Heart right ventricle (tissue), 16 donors: Measurements from ENCODE around the gene MLLT3. TPM values are rescaled to one million over a fixed set of nuclear protein-coding genes. Genes with fewer than 3 reads are reported as not detected.

Experiments used
- ATAC-seq, 8 donors: fragments of 200-7000 bp; cut with Tn5 transposase; one replicate each; pipeline ENCODE4 v1.9.1; 2020; ENCODE audit warnings: mild to moderate bottlenecking in 8 of 8, moderate library complexity in 8 of 8, moderate number of reproducible peaks in 1 of 8
- DNase-seq, 2 donors: peaks; one replicate each; pipeline ENCODE4 v3.0.0-alpha.2; 2020
- H3K27ac ChIP-seq, 10 donors: fragments of 200-600 bp; sonication (generic) in 2 of 10; one replicate each; pipeline versions ENCODE4 v1.5.0 to v1.8.0; 2020 to 2022; ENCODE audit warnings: mild to moderate bottlenecking in 3 of 10
- H3K27me3 ChIP-seq, 7 donors: fragments of 200-600 bp; one replicate each; pipeline ENCODE4 v1.8.0; 2021 to 2022; ENCODE audit warnings: mild to moderate bottlenecking in 2 of 7
- H3K36me3 ChIP-seq, 9 donors: fragments of 200-600 bp; sonication (generic) in 1 of 9; one replicate each; pipeline versions ENCODE4 v1.5.0 to v1.8.0; 2020 to 2022; ENCODE audit warnings: mild to moderate bottlenecking in 2 of 9
- H3K4me1 ChIP-seq, 9 donors: fragments of 200-600 bp; sonication (generic) in 1 of 9; one replicate each; pipeline versions ENCODE4 v1.5.0 to v1.8.0; 2020 to 2022; ENCODE audit warnings: mild to moderate bottlenecking in 4 of 9
- H3K4me3 ChIP-seq, 10 donors: fragments of 200-600 bp; sonication (generic) in 2 of 10; one replicate each; pipeline versions ENCODE4 v1.5.0 to v1.8.0; 2020 to 2022; ENCODE audit warnings: mild to moderate bottlenecking in 7 of 10, moderate library complexity in 2 of 10
- H3K9me3 ChIP-seq, 11 donors: fragments of 200-600 bp in 10 of 11; sonication (generic) in 2 of 11; one replicate each; pipeline versions ENCODE4 v1.5.0 to v1.8.0; 2013 to 2022; ENCODE audit warnings: mild to moderate bottlenecking in 2 of 11, control low read depth in 1 of 11, moderate library complexity in 1 of 11
- CTCF ChIP-seq, 9 donors: fragments of 200-600 bp; sonication (generic) in 2 of 9; IDR thresholded peaks; one replicate each; pipeline versions ENCODE4 v1.5.0 to v1.8.0; 2021 to 2022; ENCODE audit warnings: antibody characterized with exemption in 9 of 9, mild to moderate bottlenecking in 5 of 9, moderate library complexity in 1 of 9
- whole genome bisulfite sequencing, 2 donors: extraction: QIAGEN DNeasy Blood & Tissue Kit; methylation state at CpG; one replicate each; pipeline ENCODE4 v1.1.7; 2013; ENCODE audit warnings: inconsistent platforms in 1 of 2; 5-methylcytosine and 5-hydroxymethylcytosine counted together
- intact Hi-C, 10 donors: fragments of 100-400 bp; cut with DNase I; formaldehyde crosslinking; loops; one replicate each; pipeline versions ENCODE4 v1.11.1 to v1.14.2; 2022
- polyA plus RNA-seq, 2 donors: library from polyadenylated mRNA; stranded (reverse); fragments of 200-250 nt; gene quantifications; one replicate each; pipeline ENCODE4 v1.2.3, GENCODE V29; 2013
- total RNA-seq, 10 donors: library from RNA; stranded (reverse); fragmentation: NEBNext Ultra II Directional in 3 of 10; extraction: Animal tissue kit (Norgen Biotek cat#: 25700) in 3 of 10; gene quantifications; one replicate each; pipeline versions ENCODE4 v1.2.1 to v1.2.4, GENCODE V29; 2021 to 2023
- donor health status: Arrhythmogenic right ventricular cardiomyopathy.
- donor health status: ischemic (EF 13 %, LVEDD 7.1; RV severe dilation, severe dysfunction).
- donor health status: healthy with polysubstance abuse.
- donor health status: DM: no; HTN: yes; CAD: no.
- donor health status: DM: no; HTN: no; CAD: no.
- donor health status: ischemic (EF 25% LVEDD 6.9; RV normal size, moderate dysfunction).
- donor health status: ischemic (EF 25% LVEDD 5.7; RV mildly dilated, moderate dysfunction).
- donor health status: healthy.
- donor health status: DM: yes; HTN: yes; CAD: no.
- donor health status: Ischemic cardiomyopathy.
- donor health status: ischemic (EF 35%, LVEDD 5.7; RV mildly dilated, moderate dysfunction).
- donor health status: nonischemic (EF 11% LVEDD 7.7; RV severe dilation, severe dysfunction).
- donor health status: DM: yes; HTN: yes; CAD: no.
- donor health status: PGD.
- donor health status: ischemic (EF 29% LVEDD 5.4; RV normal size, mild dysfunction).
- donor health status: nonischemic (EF 23%, LVEDD 6.1; RV moderate dilation, normal function).

The MLLT3 gene
- total and polyA plus RNA-seq, 12 donors = 4.3 to 22.7 (median 13.5) TPM

- ATAC-seq (no peak), DNase-seq (no peak)
- no peaks in the 10 kb centered on the region for H3K9me3 ChIP-seq
- WGBS, 2 donors = 94% methylated on average over 4 of the region's 4 CpGs
- TF ChIP-seq CTCF (IDR thresholded peaks at IDR 0.05) = no peak
- no peaks in the 10 kb centered on the region for H3K27me3 ChIP-seq
- no peaks in the 10 kb centered on the region for H3K36me3 ChIP-seq
- H3K27ac ChIP-seq = no peak overlapping the region
- intact Hi-C loops = loop anchor here in 4 of 10 donors (5.0 to 10.0 kb wide), 4 partner anchors 56 to 73 kb away; partner anchors contain the start of gene MLLT3 (in 2 of the 4)
- peaks cover 5 to 54% (median 22%) of the 10 kb centered on the region in 9 donors for H3K4me1 ChIP-seq
- H3K4me3 ChIP-seq = no peak overlapping the region
Measured at GRCh38 chr9:20550326-20550725, 72.0 kb downstream of the MLLT3 start.

DNA sequence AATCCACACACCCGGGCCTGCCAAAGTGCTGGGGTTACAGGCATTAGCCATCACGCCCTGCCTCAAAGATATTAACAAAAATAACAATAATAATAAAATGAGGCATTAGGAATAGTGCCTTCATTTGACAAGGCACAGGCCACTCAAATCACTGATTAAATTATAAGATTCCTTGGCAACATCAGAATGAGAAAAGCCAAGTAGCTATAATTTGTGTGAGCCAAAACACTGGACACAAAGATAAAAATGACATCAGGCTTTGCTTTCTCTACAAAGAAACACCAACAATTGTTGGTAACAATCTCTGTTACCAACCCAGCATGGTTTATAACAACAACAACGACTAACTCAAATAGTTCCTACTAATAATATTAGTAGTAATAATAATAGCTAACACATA, 73.2 kb downstream of the MLLT3 start:
- no peak for TF ChIP-seq CTCF (IDR thresholded peaks at IDR 0.05)
- H3K4me3 ChIP-seq = no peak overlapping the region

DNA sequence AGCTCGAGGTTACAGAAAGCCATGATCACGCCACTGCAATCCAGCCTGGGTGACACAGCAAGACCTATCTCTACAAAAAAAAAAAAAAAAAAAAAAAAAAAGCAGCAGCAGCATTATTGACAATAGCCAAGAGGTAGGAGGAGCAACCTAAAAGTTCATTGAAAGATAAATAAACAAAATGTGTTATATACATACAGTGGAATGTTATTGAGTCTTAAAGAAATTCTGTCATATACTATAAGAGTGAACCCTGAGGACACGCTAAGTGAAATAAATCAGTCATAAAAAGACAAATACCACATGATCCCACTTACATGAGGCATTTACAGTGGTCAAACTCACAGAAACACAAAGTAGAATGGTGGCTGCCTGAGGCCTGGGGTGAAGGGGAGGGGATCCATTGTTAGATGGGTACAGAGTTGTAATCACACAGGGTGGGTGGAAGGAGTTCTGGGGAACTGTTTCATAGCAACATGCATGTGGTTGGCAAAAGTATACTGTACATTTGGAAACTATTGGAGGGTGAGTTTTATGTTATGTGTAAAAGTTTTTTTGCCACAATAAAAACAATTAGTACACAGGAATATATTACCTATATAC, 77.2 kb downstream of the MLLT3 start:
- peaks cover 0 to 19% (median 9%) of the 10 kb centered on the region in 11 donors for H3K9me3 ChIP-seq
- no peak for ATAC-seq
- 96 to 98% methylated on average over 3 of the region's 3 CpGs for WGBS, 2 donors
- no peak for TF ChIP-seq CTCF (IDR thresholded peaks at IDR 0.05)
- no peak for DNase-seq
- H3K4me3 ChIP-seq = no peak overlapping the region
- H3K4me1 ChIP-seq = peaks cover 0 to 12% (median 0%) of the 10 kb centered on the region in 9 donors
- intact Hi-C loops = no loop called here
- H3K27me3 ChIP-seq = no peaks in the 10 kb centered on the region
- no peak overlapping the region for H3K27ac ChIP-seq
- H3K36me3 ChIP-seq = no peaks in the 10 kb centered on the region

More for the DNA sequence above, 73.2 kb downstream of the MLLT3 start:
- Histone ChIP-seq H3K27ac (no peak overlapping the region), H3K4me1 (peaks cover 5 to 50% (median 22%) of the 10 kb centered on the region in 9 donors), H3K9me3 (no peaks in the 10 kb centered on the region), H3K36me3 (no peaks in the 10 kb centered on the region), H3K27me3 (no peaks in the 10 kb centered on the region)
- WGBS, 2 donors = 74 to 85% methylated on average over 3 of the region's 3 CpGs
- intact Hi-C loops = no loop called here
- ATAC-seq (no peak), DNase-seq (no peak)

DNA sequence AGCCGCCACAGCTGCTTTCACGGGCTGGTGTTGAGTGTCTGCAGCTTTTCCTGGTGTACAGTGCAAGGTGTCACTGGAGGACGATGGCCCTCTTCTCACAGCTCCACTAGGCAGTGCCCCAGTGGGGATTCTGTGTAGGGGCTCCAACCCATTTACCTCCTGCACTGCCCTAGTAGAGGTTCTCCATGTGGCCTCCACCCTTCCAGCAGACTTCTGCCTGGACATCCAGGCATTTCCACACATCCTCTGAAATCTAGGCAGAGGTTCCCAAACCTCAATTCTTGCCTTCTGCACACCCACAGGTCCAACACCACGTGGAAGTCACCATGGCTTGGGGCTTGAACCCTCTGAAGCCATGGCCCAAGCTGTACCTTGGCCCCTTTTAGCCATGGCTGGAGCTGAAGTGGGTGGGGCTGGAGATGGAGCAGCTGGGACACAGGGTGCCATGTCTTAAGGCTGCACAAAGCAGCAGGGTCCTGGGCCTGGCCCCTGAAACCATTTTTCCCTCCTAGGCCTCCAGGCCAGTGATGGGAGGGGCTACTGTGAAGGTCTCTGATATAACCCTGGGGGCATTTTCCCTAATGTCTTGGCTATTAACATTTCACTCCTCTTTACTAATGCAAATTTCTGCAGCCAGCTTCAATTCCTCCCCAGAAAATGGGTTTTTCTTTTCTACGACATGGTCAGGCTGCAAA, 82.0 kb downstream of the MLLT3 start:
- Histone ChIP-seq H3K9me3 (peaks cover 0 to 27% (median 13%) of the 10 kb centered on the region in 11 donors), H3K4me1 (peaks cover 0 to 12% (median 2%) of the 10 kb centered on the region in 9 donors), H3K27ac (no peak overlapping the region), H3K36me3 (peaks cover 0 to 2% (median 0%) of the 10 kb centered on the region in 9 donors), H3K4me3 (no peak overlapping the region), H3K27me3 (no peaks in the 10 kb centered on the region)
- 93 to 94% methylated on average over 5 of the region's 5 CpGs for WGBS, 2 donors
- intact Hi-C loops = no loop called here
- DNase-seq (no peak), ATAC-seq (no peak)
- TF ChIP-seq CTCF (IDR thresholded peaks at IDR 0.05) = no peak
